Spleen (tissue), 11 donors: ENCODE data around the gene RCCD1. TPM values are rescaled to one million over a fixed set of nuclear protein-coding genes. Genes with fewer than 3 reads are reported as not detected.
A peak's percentile ranks its signal among the peaks of the same experiment; 100 is the strongest.

Experiments used
- DNase-seq: peaks from one replicate; pipeline ENCODE4 v3.0.0-alpha.2; 2020
- H3K27ac ChIP-seq, 8 donors: fragments of 200-600 bp; sonication (generic) in 7 of 8; 1 replicate in 4 of 8; 2 replicates in 4 of 8; pipeline versions ENCODE4 v1.5.0 to v1.8.0; 2016 to 2021; ENCODE audit warnings: inconsistent platforms in 4 of 8, mild to moderate bottlenecking in 4 of 8, moderate library complexity in 1 of 8
- H3K27me3 ChIP-seq, 7 donors: fragments of 200-600 bp; sonication (generic) in 6 of 7; replicated peaks in 1 of 7; 1 replicate in 4 of 7; 2 replicates in 3 of 7; pipeline versions ENCODE4 v1.5.0 to v1.8.0; 2016 to 2021; ENCODE audit warnings: inconsistent platforms in 3 of 7, mild to moderate bottlenecking in 1 of 7
- H3K36me3 ChIP-seq, 6 donors: fragments of 200-600 bp; sonication (generic) in 5 of 6; 1 replicate in 4 of 6; 2 replicates in 2 of 6; pipeline versions ENCODE4 v1.5.0 to v1.8.0; 2016 to 2021; ENCODE audit warnings: inconsistent platforms in 2 of 6
- H3K4me1 ChIP-seq, 6 donors: fragments of 200-600 bp; sonication (generic) in 5 of 6; 1 replicate in 3 of 6; 2 replicates in 3 of 6; pipeline versions ENCODE4 v1.5.0 to v1.8.0; 2016 to 2021; ENCODE audit warnings: inconsistent platforms in 3 of 6
- H3K4me3 ChIP-seq, 8 donors: fragments of 200-600 bp; sonication (generic) in 7 of 8; 1 replicate in 4 of 8; 2 replicates in 4 of 8; pipeline versions ENCODE4 v1.5.0 to v1.8.0; 2016 to 2021; ENCODE audit warnings: inconsistent platforms in 4 of 8, mild to moderate bottlenecking in 4 of 8, moderate library complexity in 2 of 8
- H3K9me3 ChIP-seq, 8 donors: fragments of 200-600 bp; sonication (generic) in 7 of 8; 1 replicate in 4 of 8; 2 replicates in 4 of 8; pipeline versions ENCODE4 v1.5.0 to v1.8.0; 2016 to 2021; ENCODE audit warnings: inconsistent platforms in 4 of 8
- POLR2A ChIP-seq, 3 donors: fragments of 450-650 bp; IDR thresholded peaks; one replicate each; pipeline ENCODE4 v1.5.1; 2017; ENCODE audit warnings: antibody characterized with exemption in 3 of 3, mild to moderate bottlenecking in 1 of 3
- POLR2AphosphoS5 ChIP-seq, 3 donors: sonication (generic); formaldehyde crosslinking; IDR thresholded peaks; one replicate each; pipeline ENCODE4 v1.5.1; 2017; ENCODE audit warnings: antibody characterized with exemption in 3 of 3
- WGBS, 5 donors: extraction: QIAGEN DNeasy Blood & Tissue Kit in 3 of 5; methylation state at CpG; one replicate each; pipeline versions ENCODE4 v1.1.5 to v1.1.7; 2013 to 2018; 5-methylcytosine and 5-hydroxymethylcytosine counted together
- intact Hi-C: fragments of 100-400 bp; cut with DNase I; formaldehyde crosslinking; loops from one replicate; pipeline ENCODE4 v1.15.0; 2023; ENCODE audit warnings: low total_unique reads
- polyA plus RNA-seq, 3 donors: library from polyadenylated mRNA; stranded (reverse); fragments of 200-250 nt; gene quantifications; one replicate each; pipeline ENCODE4 v1.2.1, GENCODE V29; 2013
- total RNA-seq, 7 donors: library from RNA; depleted of rRNA in 3 of 7; stranded (reverse); fragments of >200 nt in 3 of 7; fragmentation: NEBNext Ultra II Directional in 4 of 7; extraction: Animal tissue kit (Norgen Biotek cat#: 25700) in 4 of 7; gene quantifications; one replicate each; pipeline versions ENCODE4 v1.1.0 to v1.2.1, GENCODE V29; 2016 to 2021
- TF ChIP-seq, protein P1 (sequence below), 11 experiments: fragments of 200-600 bp in 7 of 11; fragments of 450-650 bp in 4 of 11; sonication (generic) in 4 of 11; IDR thresholded peaks in 8 of 11; conservative IDR thresholded peaks in 3 of 11; 1 replicate in 7 of 11; 2 replicates in 4 of 11; pipeline versions ENCODE4 v1.4.0 to v1.8.0; 2016 to 2021; ENCODE audit warnings: antibody characterized with exemption in 11 of 11, inconsistent platforms in 4 of 11, mild to moderate bottlenecking in 1 of 11
- donor health status: healthy with polysubstance abuse.
- donor health status: DM: no; HTN: no; CAD: no; lungs with moderate emphysema.
- donor health status: DM: no; HTN: no; CAD: no.
- donor health status: Bipolar disorder and iron deficiency.
- donor health status: healthy.
- donor health status: DM: no; HTN: no; CAD: no.
- donor health status: DM: yes; HTN: yes; CAD: no.

The RCCD1 gene
- total and polyA plus RNA-seq, 10 donors, result 3.6 to 11.4 (median 8.5) TPM

DNA sequence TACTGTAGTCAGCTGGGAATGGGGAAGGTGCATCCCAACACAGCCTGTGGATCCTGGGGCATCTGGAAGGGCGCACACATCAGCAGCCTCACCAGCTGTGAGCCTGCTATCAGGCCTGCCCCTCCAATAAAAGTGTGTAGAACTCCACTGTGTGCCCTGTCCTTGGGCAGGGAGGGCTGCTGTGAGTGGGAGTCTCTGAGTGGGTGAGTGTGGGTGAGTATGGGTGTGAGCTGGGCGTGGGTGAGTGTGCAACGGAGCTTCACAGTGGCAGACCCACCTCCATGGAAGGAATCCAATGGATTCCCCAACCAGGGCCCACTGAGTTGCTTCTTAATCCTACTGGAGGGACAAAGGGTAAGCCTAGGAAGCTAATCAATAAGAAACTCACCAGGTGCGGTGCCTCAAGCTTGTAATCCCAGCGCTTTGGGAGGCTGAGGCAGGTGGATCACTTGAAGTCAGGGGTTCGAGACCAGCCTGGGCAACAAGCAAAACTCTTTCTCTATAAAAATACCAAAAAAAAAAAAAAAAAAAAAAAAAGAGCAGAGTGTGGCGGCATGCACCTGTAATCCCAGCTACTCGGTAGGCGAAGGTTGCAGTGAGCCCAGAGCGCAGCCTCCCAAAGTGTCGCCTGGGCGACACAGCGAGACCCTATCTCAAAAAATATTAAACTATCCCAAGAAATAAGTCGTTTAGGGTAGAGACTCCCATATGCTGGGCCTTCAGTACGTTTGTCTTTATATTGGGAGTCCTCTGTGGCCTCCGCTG lies 555 bp upstream of the RCCD1 start:
- peaks cover 0 to 66% (median 48%) of the 10 kb centered on the region in 6 donors for H3K36me3 ChIP-seq
- H3K9me3 ChIP-seq, result no peaks in the 10 kb centered on the region
- H3K27ac ChIP-seq, result peak overlapping the region; percentile 88 to 96 (median 93)
- no peaks in the 10 kb centered on the region for H3K27me3 ChIP-seq
- intact Hi-C loops, result no loop called here
- WGBS, 5 donors, result 75 to 80% (median 79%) methylated on average over 15 to 16 of the region's 16 CpGs
- peaks cover 14 to 47% (median 30%) of the 10 kb centered on the region in 6 donors for H3K4me1 ChIP-seq
- no peak for TF ChIP-seq POLR2A (IDR thresholded peaks at IDR 0.05)
- no peak for TF ChIP-seq POLR2AphosphoS5 (IDR thresholded peaks at IDR 0.05)
- peak overlapping the region; percentile 78 to 97 (median 85) for H3K4me3 ChIP-seq
- no peak for DNase-seq

- H3K4me3 ChIP-seq, result peak overlapping the region in 7 of 8 donors; percentile 78 to 97 (median 84)
- no peaks in the 10 kb centered on the region for H3K9me3 ChIP-seq
- TF ChIP-seq, protein P1, sequence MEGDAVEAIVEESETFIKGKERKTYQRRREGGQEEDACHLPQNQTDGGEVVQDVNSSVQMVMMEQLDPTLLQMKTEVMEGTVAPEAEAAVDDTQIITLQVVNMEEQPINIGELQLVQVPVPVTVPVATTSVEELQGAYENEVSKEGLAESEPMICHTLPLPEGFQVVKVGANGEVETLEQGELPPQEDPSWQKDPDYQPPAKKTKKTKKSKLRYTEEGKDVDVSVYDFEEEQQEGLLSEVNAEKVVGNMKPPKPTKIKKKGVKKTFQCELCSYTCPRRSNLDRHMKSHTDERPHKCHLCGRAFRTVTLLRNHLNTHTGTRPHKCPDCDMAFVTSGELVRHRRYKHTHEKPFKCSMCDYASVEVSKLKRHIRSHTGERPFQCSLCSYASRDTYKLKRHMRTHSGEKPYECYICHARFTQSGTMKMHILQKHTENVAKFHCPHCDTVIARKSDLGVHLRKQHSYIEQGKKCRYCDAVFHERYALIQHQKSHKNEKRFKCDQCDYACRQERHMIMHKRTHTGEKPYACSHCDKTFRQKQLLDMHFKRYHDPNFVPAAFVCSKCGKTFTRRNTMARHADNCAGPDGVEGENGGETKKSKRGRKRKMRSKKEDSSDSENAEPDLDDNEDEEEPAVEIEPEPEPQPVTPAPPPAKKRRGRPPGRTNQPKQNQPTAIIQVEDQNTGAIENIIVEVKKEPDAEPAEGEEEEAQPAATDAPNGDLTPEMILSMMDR (IDR thresholded peaks at IDR 0.05 in 8 of 11, conservative IDR thresholded peaks at IDR 0.05 in 3 of 11), result no peak
- TF ChIP-seq POLR2A (IDR thresholded peaks at IDR 0.05) (no peak), POLR2AphosphoS5 (IDR thresholded peaks at IDR 0.05) (no peak)
- peaks cover 14 to 39% (median 30%) of the 10 kb centered on the region in 6 donors for H3K4me1 ChIP-seq
- intact Hi-C loops, result no loop called here
- H3K36me3 ChIP-seq, result peaks cover 0 to 65% (median 42%) of the 10 kb centered on the region in 6 donors
- no peaks in the 10 kb centered on the region for H3K27me3 ChIP-seq
- peak overlapping the region in 3 of 8 donors; percentile 93 to 96 (median 96) for H3K27ac ChIP-seq
- WGBS, 5 donors, result 69 to 83% (median 73%) methylated on average over 20 of the region's 20 CpGs
- DNase-seq, result no peak
Measured at GRCh38 chr15:90955624-90956273, 1.1 kb downstream of the RCCD1 start.

- Histone ChIP-seq H3K9me3 (no peaks in the 10 kb centered on the region), H3K4me1 (peaks cover 14 to 39% (median 30%) of the 10 kb centered on the region in 6 donors), H3K36me3 (peaks cover 0 to 65% (median 42%) of the 10 kb centered on the region in 6 donors), H3K4me3 (peak overlapping the region; percentile 25 to 82 (median 47)), H3K27ac (peak overlapping the region in 3 of 8 donors; percentile 9 to 54 (median 26)), H3K27me3 (no peaks in the 10 kb centered on the region)
- WGBS, 5 donors, result 13 to 32% (median 22%) methylated on average over 22 to 56 of the region's 56 CpGs
- TF ChIP-seq POLR2A (IDR thresholded peaks at IDR 0.05), result no peak
- TF ChIP-seq, protein P1 (IDR thresholded peaks at IDR 0.05 in 8 of 11, conservative IDR thresholded peaks at IDR 0.05 in 3 of 11), result peak; percentile 59 to 97 (median 89)
- TF ChIP-seq POLR2AphosphoS5 (IDR thresholded peaks at IDR 0.05), result peak in 2 of 3 donors; percentile 38 to 54
- intact Hi-C loops, result no loop called here
- DNase-seq, result peak; percentile 92
Measured at GRCh38 chr15:90956274-90957030, 1.8 kb downstream of the RCCD1 start.

GRCh38 chr15:90957031-90957790 lies 2.5 kb downstream of the RCCD1 start:
- TF ChIP-seq, protein P1 (IDR thresholded peaks at IDR 0.05 in 8 of 11, conservative IDR thresholded peaks at IDR 0.05 in 3 of 11), result no peak
- TF ChIP-seq POLR2A (IDR thresholded peaks at IDR 0.05), result no peak
- no peak for TF ChIP-seq POLR2AphosphoS5 (IDR thresholded peaks at IDR 0.05)
- Histone ChIP-seq H3K4me3 (peak overlapping the region; percentile 25 to 82 (median 47)), H3K4me1 (peaks cover 14 to 39% (median 30%) of the 10 kb centered on the region in 6 donors), H3K9me3 (no peaks in the 10 kb centered on the region), H3K27ac (peak overlapping the region in 3 of 8 donors; percentile 9 to 54 (median 26)), H3K36me3 (peaks cover 0 to 65% (median 41%) of the 10 kb centered on the region in 6 donors), H3K27me3 (no peaks in the 10 kb centered on the region)
- DNase-seq, result peak; percentile 79
- intact Hi-C loops, result no loop called here
- 44 to 80% (median 59%) methylated on average over 21 to 63 of the region's 63 CpGs for WGBS, 5 donors
